Suprapubic skin (tissue), 4 donors: ENCODE data around the gene ETS1.

Source experiments
- POLR2A ChIP-seq, 2 donors: fragments of 450-650 bp; IDR thresholded peaks; one replicate each; pipeline ENCODE4 v1.6.1; 2017; ENCODE audit warnings: antibody characterized with exemption in 2 of 2, mild to moderate bottlenecking in 2 of 2, moderate library complexity in 2 of 2
- POLR2AphosphoS5 ChIP-seq, 3 donors: sonication (generic); formaldehyde crosslinking; IDR thresholded peaks; one replicate each; pipeline ENCODE4 v1.6.1; 2017; ENCODE audit warnings: antibody characterized with exemption in 3 of 3
- TF ChIP-seq, protein P1 (sequence below), 2 donors: fragments of 200-600 bp in 1 of 2; fragments of 450-650 bp in 1 of 2; sonication (generic) in 1 of 2; IDR thresholded peaks; one replicate each; pipeline ENCODE4 v1.5.1; 2016 to 2019; ENCODE audit warnings: antibody characterized with exemption in 2 of 2, mild to moderate bottlenecking in 1 of 2, moderate library complexity in 1 of 2

- TF ChIP-seq POLR2AphosphoS5 (IDR thresholded peaks at IDR 0.05) = no peak
- TF ChIP-seq, protein P1, sequence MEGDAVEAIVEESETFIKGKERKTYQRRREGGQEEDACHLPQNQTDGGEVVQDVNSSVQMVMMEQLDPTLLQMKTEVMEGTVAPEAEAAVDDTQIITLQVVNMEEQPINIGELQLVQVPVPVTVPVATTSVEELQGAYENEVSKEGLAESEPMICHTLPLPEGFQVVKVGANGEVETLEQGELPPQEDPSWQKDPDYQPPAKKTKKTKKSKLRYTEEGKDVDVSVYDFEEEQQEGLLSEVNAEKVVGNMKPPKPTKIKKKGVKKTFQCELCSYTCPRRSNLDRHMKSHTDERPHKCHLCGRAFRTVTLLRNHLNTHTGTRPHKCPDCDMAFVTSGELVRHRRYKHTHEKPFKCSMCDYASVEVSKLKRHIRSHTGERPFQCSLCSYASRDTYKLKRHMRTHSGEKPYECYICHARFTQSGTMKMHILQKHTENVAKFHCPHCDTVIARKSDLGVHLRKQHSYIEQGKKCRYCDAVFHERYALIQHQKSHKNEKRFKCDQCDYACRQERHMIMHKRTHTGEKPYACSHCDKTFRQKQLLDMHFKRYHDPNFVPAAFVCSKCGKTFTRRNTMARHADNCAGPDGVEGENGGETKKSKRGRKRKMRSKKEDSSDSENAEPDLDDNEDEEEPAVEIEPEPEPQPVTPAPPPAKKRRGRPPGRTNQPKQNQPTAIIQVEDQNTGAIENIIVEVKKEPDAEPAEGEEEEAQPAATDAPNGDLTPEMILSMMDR (IDR thresholded peaks at IDR 0.05) = no peak
- no peak for TF ChIP-seq POLR2A (IDR thresholded peaks at IDR 0.05)
These were observed 117.3 kb downstream of the ETS1 start for GRCh38 chr11:128470081-128470480.
